Endothelial cell of umbilical vein (primary cell): ENCODE results near the gene TCEAL2. TPM values are rescaled to one million over a fixed set of nuclear protein-coding genes. Genes with fewer than 3 reads are reported as not detected.

Experiments
- BruUV-seq: library from RNA; stranded (reverse); fragments of 400-500 nt; replicated peaks from 2 replicates; lab custom pipeline; 2021; lab: Mats Ljungman, UMichigan
- CTCF ChIA-PET: fragments of 300-600, 350-600 bp; sonication (Branson Sonifier 250); formaldehyde crosslinking; loops from one replicate; lab custom pipeline; 2021; ENCODE audit warnings: antibody characterized with exemption, inconsistent platforms; lab: Charles Lee
- POLR2A ChIA-PET: fragments of 300-600, 350-600 bp; sonication (Branson Sonifier 250); formaldehyde crosslinking; loops from one replicate; lab custom pipeline; 2021; ENCODE audit warnings: antibody characterized with exemption, inconsistent platforms; lab: Charles Lee
- DNase-seq: peaks from one replicate; pipeline ENCODE4 v3.0.0-alpha.2; 2011; ENCODE audit warnings: low read depth, low spot score
- FAIRE-seq: peaks from 2 replicates; lab custom pipeline; 2011; peaks lifted over from hg19 to GRCh38; lab: Jason Lieb, UNC
- H2AFZ ChIP-seq: 2 replicates; pipeline ENCODE4 v1.6.0; 2012; ENCODE audit warnings: low read depth, low read length, control low read depth, inconsistent platforms
- H3K27ac ChIP-seq: 2 replicates; pipeline ENCODE4 v1.5.1; 2011; ENCODE audit warnings: low read depth, mild to moderate bottlenecking, control low read depth, low read length, moderate library complexity; ENCODE audit not compliant: insufficient read depth
- H3K27me3 ChIP-seq, 2 experiments: 2 replicates each; pipeline versions ENCODE4 v1.6.0 to v1.6.1; 2011; ENCODE audit warnings: low read length in 2 of 2, mixed read lengths in 1 of 2; ENCODE audit not compliant: control insufficient read depth in 2 of 2, insufficient read depth in 2 of 2
- H3K36me3 ChIP-seq, 2 experiments: 2 replicates in 1 of 2; 3 replicates in 1 of 2; pipeline ENCODE4 v1.5.1; 2011; ENCODE audit warnings: low read length in 2 of 2, mild to moderate bottlenecking in 1 of 2, moderate library complexity in 1 of 2; ENCODE audit not compliant: control insufficient read depth in 2 of 2, insufficient read depth in 2 of 2; ENCODE audit errors: extremely low read depth in 1 of 2
- H3K4me1 ChIP-seq: 3 replicates; pipeline ENCODE4 v1.5.1; 2011; ENCODE audit warnings: mild to moderate bottlenecking, low read length; ENCODE audit not compliant: control insufficient read depth, insufficient read depth; ENCODE audit errors: extremely low read depth
- H3K4me2 ChIP-seq: 2 replicates; pipeline ENCODE4 v1.6.1; 2011; ENCODE audit warnings: low read length, control low read depth, mixed read lengths; ENCODE audit not compliant: insufficient read depth
- H3K4me3 ChIP-seq, 3 experiments: fragments of 200-600 bp in 1 of 3; sonication (generic), shearing (Covaris generic) in 1 of 3; replicated peaks in 1 of 3; 2 replicates each; pipeline ENCODE4 v1.5.1; 2011 to 2016; ENCODE audit warnings: control low read depth in 3 of 3, low read length in 3 of 3, mild to moderate bottlenecking in 2 of 3, inconsistent platforms in 1 of 3, low read depth in 1 of 3, moderate library complexity in 1 of 3; ENCODE audit not compliant: insufficient read depth in 1 of 3
- H3K79me2 ChIP-seq: 2 replicates; pipeline ENCODE4 v1.6.0; 2012; ENCODE audit warnings: low read length, inconsistent platforms; ENCODE audit not compliant: control insufficient read depth, insufficient read depth
- H3K9ac ChIP-seq: replicated peaks from 2 replicates; pipeline ENCODE3; 2011; ENCODE audit warnings: low read length, control low read depth; ENCODE audit not compliant: insufficient read depth; ENCODE audit errors: extremely low read depth
- H3K9me1 ChIP-seq: replicated peaks from 3 replicates; pipeline ENCODE4 v1.6.0; 2011; ENCODE audit warnings: mild to moderate bottlenecking, low read length; ENCODE audit not compliant: control insufficient read depth, insufficient read depth; ENCODE audit errors: extremely low read depth
- H3K9me3 ChIP-seq: replicated peaks from 2 replicates; pipeline ENCODE4 v1.5.1; 2012; ENCODE audit warnings: low read length, inconsistent platforms; ENCODE audit not compliant: control insufficient read depth, insufficient read depth
- H4K20me1 ChIP-seq: replicated peaks from 2 replicates; pipeline ENCODE3; 2011; ENCODE audit warnings: mild to moderate bottlenecking, low read length; ENCODE audit not compliant: control insufficient read depth, insufficient read depth; ENCODE audit errors: extremely low read depth
- EZH2 ChIP-seq: IDR thresholded peaks from 2 replicates; pipeline ENCODE4 v1.6.1; 2012; ENCODE audit warnings: borderline replicate concordance, low read depth, mild to moderate bottlenecking, moderate library complexity, low read length, inconsistent platforms; ENCODE audit not compliant: severe bottlenecking
- FOS ChIP-seq: IDR thresholded peaks from 2 replicates; pipeline ENCODE4 v1.6.1; 2011; ENCODE audit warnings: mild to moderate bottlenecking, low read length, moderate library complexity, borderline replicate concordance; ENCODE audit not compliant: insufficient read depth
- GATA2 ChIP-seq: IDR thresholded peaks from 2 replicates; pipeline ENCODE4 v1.7.0; 2011; ENCODE audit warnings: low read depth, mild to moderate bottlenecking, moderate library complexity, mixed read lengths, low read length; ENCODE audit not compliant: insufficient read length, insufficient read depth
- JUN ChIP-seq: IDR thresholded peaks from 2 replicates; pipeline ENCODE4 v1.6.1; 2011; ENCODE audit warnings: borderline replicate concordance, low read depth; ENCODE audit not compliant: insufficient read length, insufficient read depth
- MYC ChIP-seq: IDR thresholded peaks from one replicate; pipeline ENCODE4 v1.6.1; 2011; ENCODE audit warnings: mild to moderate bottlenecking, low read depth, low read length
- POLR2A ChIP-seq: IDR thresholded peaks from 2 replicates; pipeline ENCODE4 v1.6.1; 2012; ENCODE audit warnings: low read depth, mild to moderate bottlenecking, control low read depth, low read length
- POLR2AphosphoS5 ChIP-seq: IDR thresholded peaks from 2 replicates; pipeline ENCODE4 v1.6.1; 2012; ENCODE audit warnings: low read depth, mild to moderate bottlenecking, control low read depth, low read length, moderate library complexity; ENCODE audit not compliant: insufficient read depth
- dilution Hi-C: fragments of 300-500 bp; cut with MboI; formaldehyde crosslinking; loops from one replicate; pipeline ENCODE4 v1.15.0; 2019; ENCODE audit warnings: low sequenced_read_pairs; ENCODE audit not compliant: extremely low pct_ligation_motif_present
- intact Hi-C: fragments of 100-400 bp; cut with micrococcal nuclease; formaldehyde crosslinking; loops from one replicate; pipeline ENCODE4 v1.10.0; 2022
- polyA plus RNA-seq, 4 experiments: library from polyadenylated mRNA; depleted of rRNA in 3 of 4; stranded (reverse) in 3 of 4; unstranded in 1 of 4; fragments of >200 nt; gene quantifications; 2 replicates each; pipeline versions ENCODE4 v1.2.1 to v1.2.3, GENCODE V29; 2011 to 2012; ENCODE audit warnings: missing spikeins in 1 of 4
- total RNA-seq: library from RNA; stranded (reverse); gene quantifications from 2 replicates; pipeline ENCODE4 v1.2.3, GENCODE V29; 2021
- TF ChIP-seq, protein P1 (sequence below), 2 donors: IDR thresholded peaks; 1 replicate in 1 of 2; 2 replicates in 1 of 2; pipeline ENCODE4 v1.5.1; 2011; ENCODE audit warnings: low read length in 2 of 2, mild to moderate bottlenecking in 2 of 2, moderate library complexity in 2 of 2, control low read depth in 1 of 2, inconsistent platforms in 1 of 2, low read depth in 1 of 2; ENCODE audit not compliant: insufficient read depth in 1 of 2; ENCODE audit errors: extremely low read depth in 1 of 2
- TF ChIP-seq, protein P2 (sequence below): IDR thresholded peaks from 2 replicates; pipeline ENCODE4 v1.6.1; 2011; ENCODE audit not compliant: insufficient read depth, insufficient read length

Gene TCEAL2
- total and polyA plus RNA-seq, 2 donors (not counting 3 experiments of a cell fraction or from before 2014, with no cell fraction given): not detected

DNA sequence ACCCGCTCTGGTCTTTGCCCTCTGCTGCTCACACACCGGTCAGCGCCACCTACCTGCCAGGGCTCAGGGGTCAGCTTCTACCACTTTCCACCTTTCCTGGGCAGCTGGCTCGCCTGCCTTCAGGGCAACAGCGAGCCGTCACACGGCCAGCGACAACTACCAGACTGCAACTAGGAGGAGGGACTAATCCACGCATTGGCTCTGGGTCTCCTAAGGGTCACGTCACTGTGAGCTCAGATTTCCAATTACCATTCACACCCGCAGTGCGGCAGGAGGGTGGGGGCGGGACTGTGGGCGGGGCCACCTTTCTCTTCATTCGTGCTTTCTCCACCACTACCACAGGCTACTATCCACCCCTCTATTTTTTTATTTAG, 30.3 kb downstream of the TCEAL2 start, which contains the start of gene BEX5:
TSS of gene BEX5 (minus strand) at position 172 of the 374 bp plus-strand sequence. CDS start 1,712 bp downstream, outside the sequence.
- no peaks in the 10 kb centered on the region for H4K20me1 ChIP-seq
- H3K9me1 ChIP-seq: no peaks in the 10 kb centered on the region
- intact Hi-C loops (no loop called here), dilution Hi-C loops (no loop called here)
- CTCF ChIA-PET: interaction anchor here (0.6 kb wide), 1 partner anchor 88 kb away, joined by 4 read pairs; no protein-coding TSS in a partner anchor
- peak within 1 kb of the TSS; percentile 42 for H3K9ac ChIP-seq
- POLR2A ChIA-PET: no interaction called here
- no peak within 1 kb of the TSS for H3K27ac ChIP-seq
- FAIRE-seq (peak; percentile 81), DNase-seq (peak; percentile 51)
- BruUV-seq: no TSS peak
- no peaks in the 10 kb centered on the region for H3K36me3 ChIP-seq
- peak within 1 kb of the TSS; percentile 66 for H2AFZ ChIP-seq
- peak within 1 kb of the TSS; percentile 31 for H3K4me2 ChIP-seq
- H3K4me1 ChIP-seq: peaks cover 2% of the 10 kb centered on the region
- no peaks in the 10 kb centered on the region for H3K79me2 ChIP-seq
- TF ChIP-seq POLR2A: no peak
- TF ChIP-seq, protein P1, sequence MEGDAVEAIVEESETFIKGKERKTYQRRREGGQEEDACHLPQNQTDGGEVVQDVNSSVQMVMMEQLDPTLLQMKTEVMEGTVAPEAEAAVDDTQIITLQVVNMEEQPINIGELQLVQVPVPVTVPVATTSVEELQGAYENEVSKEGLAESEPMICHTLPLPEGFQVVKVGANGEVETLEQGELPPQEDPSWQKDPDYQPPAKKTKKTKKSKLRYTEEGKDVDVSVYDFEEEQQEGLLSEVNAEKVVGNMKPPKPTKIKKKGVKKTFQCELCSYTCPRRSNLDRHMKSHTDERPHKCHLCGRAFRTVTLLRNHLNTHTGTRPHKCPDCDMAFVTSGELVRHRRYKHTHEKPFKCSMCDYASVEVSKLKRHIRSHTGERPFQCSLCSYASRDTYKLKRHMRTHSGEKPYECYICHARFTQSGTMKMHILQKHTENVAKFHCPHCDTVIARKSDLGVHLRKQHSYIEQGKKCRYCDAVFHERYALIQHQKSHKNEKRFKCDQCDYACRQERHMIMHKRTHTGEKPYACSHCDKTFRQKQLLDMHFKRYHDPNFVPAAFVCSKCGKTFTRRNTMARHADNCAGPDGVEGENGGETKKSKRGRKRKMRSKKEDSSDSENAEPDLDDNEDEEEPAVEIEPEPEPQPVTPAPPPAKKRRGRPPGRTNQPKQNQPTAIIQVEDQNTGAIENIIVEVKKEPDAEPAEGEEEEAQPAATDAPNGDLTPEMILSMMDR (IDR thresholded peaks at IDR 0.05; ENCODE audit: extremely low read depth in 1 of 2, insufficient read depth in 1 of 2, low read depth in 1 of 2, low read length in 2 of 2): no peak
- TF ChIP-seq FOS: no peak
- TF ChIP-seq GATA2: no peak
- TF ChIP-seq, protein P2, sequence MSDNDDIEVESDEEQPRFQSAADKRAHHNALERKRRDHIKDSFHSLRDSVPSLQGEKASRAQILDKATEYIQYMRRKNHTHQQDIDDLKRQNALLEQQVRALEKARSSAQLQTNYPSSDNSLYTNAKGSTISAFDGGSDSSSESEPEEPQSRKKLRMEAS: no peak
- TF ChIP-seq MYC: no peak
- TF ChIP-seq JUN: no peak
- no peak for TF ChIP-seq EZH2
- no peak for TF ChIP-seq POLR2AphosphoS5
- H3K4me3 ChIP-seq: peak within 1 kb of the TSS in 2 of 3 experiments; percentile 27 to 32
- no peaks in the 10 kb centered on the region for H3K9me3 ChIP-seq
- H3K27me3 ChIP-seq: no peaks in the 10 kb centered on the region

Other genes starting within 250 kb of the TCEAL2 start
- gene ZMAT1, start 193.7 kb upstream of the TCEAL2 start, total RNA-seq: 3.7 and 4.3 TPM in 2 replicates
- gene ZMAT1, start 193.7 kb upstream of the TCEAL2 start, polyA plus RNA-seq: 1.8 and 2.4 TPM in 2 replicates
- gene TCEAL6, start 16.8 kb downstream of the TCEAL2 start, total RNA-seq: not detected in 2 replicates
- not detected in 2 replicates for gene TCEAL6, start 16.8 kb downstream of the TCEAL2 start, polyA plus RNA-seq
- gene BEX5, start 30.3 kb downstream of the TCEAL2 start, total RNA-seq: not detected in 2 replicates
- 0.73 and 0.88 TPM in 2 replicates for gene BEX5, start 30.3 kb downstream of the TCEAL2 start, polyA plus RNA-seq
- gene TCP11X1, start 89.6 kb downstream of the TCEAL2 start, total RNA-seq: not detected in 2 replicates
- gene TCP11X1, start 89.6 kb downstream of the TCEAL2 start, polyA plus RNA-seq: not detected in 2 replicates
- gene NXF2, start 121.5 kb downstream of the TCEAL2 start, total RNA-seq: not detected in 2 replicates
- not detected in 2 replicates for gene NXF2, start 121.5 kb downstream of the TCEAL2 start, polyA plus RNA-seq